IMR-90 (cell line): Measurements from ENCODE around the gene CCNJL. TPM values are rescaled to one million over a fixed set of nuclear protein-coding genes. Genes with fewer than 3 reads are reported as not detected.

Source experiments
- ATAC-seq: fragments of 200-7000 bp; cut with Tn5 transposase; 2 replicates; pipeline ENCODE4 v1.9.1; 2020; ENCODE audit warnings: low read depth, mild to moderate bottlenecking, moderate library complexity
- Bru-seq: library from RNA; stranded (reverse); fragments of 400-500 nt; gene quantifications from one replicate; lab custom pipeline; 2021; lab: Mats Ljungman, UMichigan
- BruChase-seq, 2 experiments: library from RNA; stranded (reverse); fragments of 400-500 nt; gene quantifications; one replicate each; lab custom pipeline; 2021; lab: Mats Ljungman, UMichigan
- BruUV-seq: library from RNA; stranded (reverse); fragments of 400-500 nt; replicated peaks from 2 replicates; lab custom pipeline; 2021; lab: Mats Ljungman, UMichigan
- CTCF ChIA-PET: fragments of 300-600 bp; formaldehyde crosslinking; extraction: SDS; loops from one replicate; lab custom pipeline; 2021; ENCODE audit warnings: antibody characterized with exemption; lab: Yijun Ruan, JAX
- POLR2A ChIA-PET: fragments of 300-600 bp; sonication (Branson Sonifier 250); formaldehyde crosslinking; loops from one replicate; lab custom pipeline; 2022; ENCODE audit warnings: antibody characterized with exemption; ENCODE audit not compliant: unreplicated experiment; lab: Charles Lee
- DNase-seq: peaks from one replicate; pipeline ENCODE4 v3.0.0; 2013
- H2AFZ ChIP-seq: replicated peaks from 2 replicates; pipeline ENCODE3; 2013; ENCODE audit warnings: low read length, mild to moderate bottlenecking; ENCODE audit not compliant: poor library complexity
- H2AK5ac ChIP-seq: 2 replicates; pipeline ENCODE4 v1.6.1; 2013; ENCODE audit warnings: low read depth, low read length, inconsistent platforms
- H2AK9ac ChIP-seq: replicated peaks from 2 replicates; pipeline ENCODE3; 2013; ENCODE audit warnings: mild to moderate bottlenecking, low read depth, low read length, moderate library complexity; ENCODE audit not compliant: poor library complexity
- H2BK120ac ChIP-seq: 2 replicates; pipeline ENCODE4 v1.6.1; 2013; ENCODE audit warnings: low read depth, low read length, inconsistent platforms
- H2BK15ac ChIP-seq: 3 replicates; pipeline ENCODE4 v1.6.1; 2013; ENCODE audit warnings: low read depth, low read length, inconsistent platforms
- H2BK20ac ChIP-seq: 2 replicates; pipeline ENCODE4 v1.6.1; 2013; ENCODE audit warnings: low read depth, mild to moderate bottlenecking, inconsistent platforms, low read length, moderate library complexity
- H2BK5ac ChIP-seq: 2 replicates; pipeline ENCODE4 v1.6.1; 2013; ENCODE audit warnings: mild to moderate bottlenecking, low read depth, low read length, inconsistent platforms; ENCODE audit not compliant: poor library complexity, severe bottlenecking
- H3K14ac ChIP-seq: replicated peaks from 2 replicates; pipeline ENCODE4 v1.6.1; 2013; ENCODE audit warnings: low read depth, low read length, inconsistent platforms
- H3K18ac ChIP-seq: 2 replicates; pipeline ENCODE4 v1.6.1; 2013; ENCODE audit warnings: low read depth, low read length, control low read depth
- H3K23ac ChIP-seq: 2 replicates; pipeline ENCODE4 v1.6.1; 2013; ENCODE audit warnings: low read depth, low read length, inconsistent platforms
- H3K27ac ChIP-seq: 2 replicates; pipeline ENCODE4 v1.5.1; 2013; ENCODE audit warnings: mild to moderate bottlenecking, control low read depth, low read length; ENCODE audit not compliant: insufficient read depth
- H3K27me3 ChIP-seq: 2 replicates; pipeline ENCODE4 v1.6.1; 2013; ENCODE audit warnings: low read length; ENCODE audit not compliant: control insufficient read depth, insufficient read depth
- H3K36me3 ChIP-seq: 2 replicates; pipeline ENCODE4 v1.6.1; 2013; ENCODE audit warnings: low read length, mixed read lengths; ENCODE audit not compliant: control insufficient read depth, insufficient read depth
- H3K4ac ChIP-seq: 2 replicates; pipeline ENCODE4 v1.6.1; 2013; ENCODE audit warnings: low read depth, low read length, inconsistent platforms
- H3K4me1 ChIP-seq: 2 replicates; pipeline ENCODE4 v1.6.1; 2013; ENCODE audit warnings: low read length, mixed read lengths; ENCODE audit not compliant: control insufficient read depth, insufficient read depth
- H3K4me2 ChIP-seq: 2 replicates; pipeline ENCODE4 v1.6.1; 2013; ENCODE audit warnings: low read depth, mild to moderate bottlenecking, control low read depth, low read length, moderate library complexity
- H3K4me3 ChIP-seq: 2 replicates; pipeline ENCODE4 v1.5.1; 2013; ENCODE audit warnings: low read depth, mild to moderate bottlenecking, control low read depth, low read length, moderate library complexity; ENCODE audit not compliant: insufficient read depth
- H3K56ac ChIP-seq: 2 replicates; pipeline ENCODE4 v1.6.1; 2013; ENCODE audit warnings: low read length, inconsistent platforms; ENCODE audit not compliant: insufficient read depth; ENCODE audit errors: extremely low read depth
- H3K79me1 ChIP-seq, 2 experiments: 2 replicates each; pipeline ENCODE4 v1.6.1; 2013; ENCODE audit warnings: low read length in 2 of 2, inconsistent platforms in 1 of 2, low read depth in 1 of 2
- H3K9ac ChIP-seq: 2 replicates; pipeline ENCODE4 v1.6.1; 2013; ENCODE audit warnings: low read depth, low read length, control low read depth
- H3K9me1 ChIP-seq: 2 replicates; pipeline ENCODE4 v1.6.1; 2013; ENCODE audit warnings: low read length, inconsistent platforms; ENCODE audit not compliant: insufficient read depth
- H3K9me3 ChIP-seq: 2 replicates; pipeline ENCODE4 v1.6.1; 2013; ENCODE audit warnings: low read length; ENCODE audit not compliant: control insufficient read depth, insufficient read depth
- H4K20me1 ChIP-seq: 2 replicates; pipeline ENCODE4 v1.6.1; 2013; ENCODE audit warnings: low read length, inconsistent platforms; ENCODE audit not compliant: insufficient read depth
- H4K5ac ChIP-seq: 2 replicates; pipeline ENCODE4 v1.6.1; 2013; ENCODE audit warnings: mild to moderate bottlenecking, low read depth, low read length, control low read depth
- H4K8ac ChIP-seq, 2 experiments: 2 replicates each; pipeline ENCODE4 v1.6.1; 2013; ENCODE audit warnings: low read depth in 2 of 2, low read length in 2 of 2, control low read depth in 1 of 2, inconsistent platforms in 1 of 2
- H4K91ac ChIP-seq: 2 replicates; pipeline ENCODE4 v1.6.1; 2013; ENCODE audit warnings: low read depth, low read length, inconsistent platforms; ENCODE audit not compliant: insufficient read depth
- BHLHE40 ChIP-seq: fragments of 150-350 bp; IDR thresholded peaks from 2 replicates; pipeline ENCODE4 v1.6.1; 2016; ENCODE audit warnings: mild to moderate bottlenecking, low read depth, low read length
- MAZ ChIP-seq: IDR thresholded peaks from 2 replicates; pipeline ENCODE4 v1.6.1; 2012; ENCODE audit warnings: low read depth, mild to moderate bottlenecking, low read length, improper control_type of control experiment, moderate library complexity, borderline replicate concordance
- POLR2A ChIP-seq: IDR thresholded peaks from 2 replicates; pipeline ENCODE4 v1.6.1; 2012; ENCODE audit warnings: mild to moderate bottlenecking, low read depth, low read length
- SMC3 ChIP-seq: fragments of 150-350 bp; IDR thresholded peaks from 2 replicates; pipeline ENCODE4 v1.6.1; 2016; ENCODE audit warnings: low read depth, mild to moderate bottlenecking, antibody characterized with exemption, low read length, moderate library complexity
- USF2 ChIP-seq: fragments of 150-350 bp; IDR thresholded peaks from 2 replicates; pipeline ENCODE4 v1.6.1; 2017; ENCODE audit warnings: mild to moderate bottlenecking, antibody characterized with exemption, low read length, low read depth
- WGBS, 2 experiments: methylation state at CpG; one replicate each; pipeline versions ENCODE4 v1.1.5 to v1.1.7; 2013; ENCODE audit warnings: missing lambda C conversion rate in 2 of 2; ENCODE audit not compliant: insufficient read length in 1 of 2; ENCODE audit errors: extremely low coverage in 2 of 2; 5-methylcytosine and 5-hydroxymethylcytosine counted together
- dilution Hi-C: fragments of 300-500 bp; cut with HindIII; formaldehyde crosslinking; loops from one replicate; pipeline ENCODE4 v1.14.3; 2018; ENCODE audit warnings: low sequenced_read_pairs; ENCODE audit not compliant: unreplicated experiment
- in situ Hi-C: fragments of 300-500 bp; cut with MboI; formaldehyde crosslinking; loops from 3 replicates; pipeline ENCODE4 v1.14.3; 2019; ENCODE audit warnings: low sequenced_read_pairs, inconsistent platforms, mixed read lengths
- intact Hi-C: fragments of 100-400 bp; cut with micrococcal nuclease; formaldehyde crosslinking; loops from 2 replicates; pipeline ENCODE4 v1.10.0; 2022
- long read RNA-seq: library from polyadenylated mRNA; unstranded; transcript quantifications from one replicate; pipeline ENCODE4 v2.0.0, GENCODE V29; 2021; ENCODE audit not compliant: unreplicated experiment
- polyA plus RNA-seq, 3 experiments: library from polyadenylated mRNA; depleted of rRNA; stranded (reverse); fragments of >200 nt; gene quantifications; 2 replicates each; pipeline ENCODE4 v1.2.3, GENCODE V29; 2012; ENCODE audit warnings: low replicate concordance in 1 of 3
- total RNA-seq: library from RNA; depleted of rRNA; stranded (reverse); fragments of >200 nt; gene quantifications from 2 replicates; pipeline ENCODE4 v1.2.3, GENCODE V29; 2012; rRNA removed

Gene CCNJL, protein sequence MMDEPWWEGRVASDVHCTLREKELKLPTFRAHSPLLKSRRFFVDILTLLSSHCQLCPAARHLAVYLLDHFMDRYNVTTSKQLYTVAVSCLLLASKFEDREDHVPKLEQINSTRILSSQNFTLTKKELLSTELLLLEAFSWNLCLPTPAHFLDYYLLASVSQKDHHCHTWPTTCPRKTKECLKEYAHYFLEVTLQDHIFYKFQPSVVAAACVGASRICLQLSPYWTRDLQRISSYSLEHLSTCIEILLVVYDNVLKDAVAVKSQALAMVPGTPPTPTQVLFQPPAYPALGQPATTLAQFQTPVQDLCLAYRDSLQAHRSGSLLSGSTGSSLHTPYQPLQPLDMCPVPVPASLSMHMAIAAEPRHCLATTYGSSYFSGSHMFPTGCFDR
- total RNA-seq (2.0 and 2.8 TPM in 2 replicates), polyA plus RNA-seq (2012; rRNA removed) (3.8 and 5.3 TPM in 2 replicates), Bru-seq, nascent RNA (percentile 53 among the genes with signal in this experiment), BruChase-seq, experiment 1, labeled RNA remaining after a 6-hour chase (percentile 49 among the genes with signal in this experiment), BruChase-seq, experiment 2, labeled RNA remaining after a 2-hour chase (percentile 42 among the genes with signal in this experiment)
- 2.4 and 3.1 TPM in 2 replicates for polyA plus RNA-seq (2012; cell fraction: cytosol; rRNA removed)
- polyA plus RNA-seq (2012; cell fraction: nucleus; rRNA removed; ENCODE audit: low replicate concordance), result 2.2 and 2.7 TPM in 2 replicates
- long read RNA-seq, partial matches to known transcripts, result 9 of 11 reads
- long read RNA-seq, other reads (novel, unspliced or antisense), result 1 of 11 reads

DNA sequence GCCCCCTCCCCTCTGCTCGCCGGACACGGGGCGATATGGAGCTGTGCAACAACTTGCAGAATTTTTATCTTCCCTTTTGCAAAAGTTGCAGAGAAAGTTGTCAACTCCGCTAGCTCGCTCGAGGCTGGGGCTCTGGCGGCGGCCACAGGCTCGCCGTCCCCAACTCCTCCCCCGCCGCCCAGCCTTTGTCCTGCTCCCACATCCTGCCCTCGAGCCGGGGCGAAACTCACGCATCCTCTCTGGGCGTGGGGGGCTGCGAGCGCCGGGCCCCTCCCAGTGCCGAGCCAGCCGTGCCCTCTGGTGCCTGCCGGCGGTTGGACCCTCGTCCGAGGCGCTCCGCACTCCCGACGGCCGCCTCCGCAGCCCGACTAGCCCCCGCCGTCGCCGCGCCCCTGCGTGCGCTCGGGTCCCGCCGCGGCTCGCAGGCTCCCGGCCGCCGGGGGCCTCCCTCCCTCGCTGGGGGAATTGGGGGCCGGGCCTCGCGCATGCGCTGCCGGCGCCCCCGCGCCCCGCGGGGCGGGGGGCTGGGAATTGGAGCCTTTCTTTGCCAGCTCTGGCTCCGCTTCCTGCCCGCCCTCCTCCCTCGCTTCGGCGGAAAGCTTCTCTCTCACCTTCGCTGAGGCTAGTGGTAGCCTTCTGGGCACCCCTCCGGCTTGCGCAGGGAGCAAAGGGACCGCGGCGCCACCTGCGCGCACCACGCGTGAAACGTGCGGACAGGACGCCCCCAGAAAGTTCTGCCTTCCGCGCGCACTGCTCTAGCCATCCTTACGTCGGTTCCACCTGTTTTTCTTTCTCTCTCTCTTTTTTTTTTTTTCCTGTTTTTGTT lies at the start of gene CCNJL:
CCNJL (minus strand) TSS at position 431 of the 826 bp plus-strand sequence. CDS start 641 bp downstream, outside the sequence.
- DNase-seq (peak; percentile 44), ATAC-seq (peak; percentile 84)
- H3K9me3 ChIP-seq, result no peaks in the 10 kb centered on the region
- H3K14ac ChIP-seq, result peak within 1 kb of the TSS; percentile 54
- H3K79me1 ChIP-seq, result peaks cover 13 to 24% of the 10 kb centered on the region in 2 experiments
- peak within 1 kb of the TSS; percentile 80 for H2AK9ac ChIP-seq
- peak within 1 kb of the TSS; percentile 41; the same call in 1 of the 2 replicates for H3K56ac ChIP-seq
- intact Hi-C loops (no loop called here), in situ Hi-C loops (no loop called here), dilution Hi-C loops (no loop called here)
- H3K27ac ChIP-seq, result peak within 1 kb of the TSS; percentile 55
- no TSS peak for BruUV-seq
- peak within 1 kb of the TSS; percentile 94 for H3K4me2 ChIP-seq
- peak within 1 kb of the TSS; percentile 65 to 89 for H4K8ac ChIP-seq
- H4K5ac ChIP-seq, result peak within 1 kb of the TSS; percentile 72
- H3K4me3 ChIP-seq, result peak within 1 kb of the TSS; percentile 91
- peak within 1 kb of the TSS; percentile 84 for H3K9ac ChIP-seq
- H2BK15ac ChIP-seq, result peak within 1 kb of the TSS; percentile 27; the same call in 1 of the 3 replicates
- H2AK5ac ChIP-seq, result no peak within 1 kb of the TSS
- peak within 1 kb of the TSS; percentile 19 for H3K18ac ChIP-seq
- peaks cover 2% of the 10 kb centered on the region; the same call in 1 of the 2 replicates for H3K4me1 ChIP-seq
- H4K91ac ChIP-seq, result peak within 1 kb of the TSS; percentile 67; the same call in 1 of the 2 replicates
- H2BK120ac ChIP-seq, result peak within 1 kb of the TSS; percentile 83; the same call in 1 of the 2 replicates
- POLR2A ChIA-PET, result interaction anchor here (0.5 to 0.6 kb wide), 2 partner anchors 109 to 911 kb away, joined by 3 read pairs; partner anchors contain the start of gene PTTG1
- CTCF ChIA-PET, result interaction anchor here (0.6 kb wide), 2 partner anchors 34 to 38 kb away, joined by 3 read pairs; no protein-coding TSS in a partner anchor
- H3K23ac ChIP-seq, result peak within 1 kb of the TSS; percentile 63; the same call in 1 of the 2 replicates
- 0% methylated on average over 10 of the region's 84 CpGs; no CpG with 5 or more reads in 1 of the 2 experiments for WGBS, 2 experiments
- no peaks in the 10 kb centered on the region for H4K20me1 ChIP-seq
- TF ChIP-seq POLR2A, result peak; percentile 39; the same call in 1 of the 2 replicates
- TF ChIP-seq MAZ, result peak; percentile 96
- no peak for TF ChIP-seq SMC3
- TF ChIP-seq BHLHE40, result 0 out of 2 replicates have a peak, but pooled peaks have one; percentile 37
- TF ChIP-seq USF2, result no peak
- H3K36me3 ChIP-seq, result peaks cover 6% of the 10 kb centered on the region
- no peak within 1 kb of the TSS for H2BK20ac ChIP-seq
- peak within 1 kb of the TSS; percentile 52 for H3K4ac ChIP-seq
- no peaks in the 10 kb centered on the region; the same call in 1 of the 2 replicates for H3K27me3 ChIP-seq
- peak within 1 kb of the TSS; percentile 53 for H2BK5ac ChIP-seq
- H2AFZ ChIP-seq, result peak within 1 kb of the TSS; percentile 96
- no peaks in the 10 kb centered on the region for H3K9me1 ChIP-seq
